ENCODE results near the gene TMED4. TPM values are rescaled to one million over a fixed set of nuclear protein-coding genes. Genes with fewer than 3 reads are reported as not detected.
"Not testable (repeated sequence)": the region's sequence is repeated elsewhere in the genome, so short reads cannot be mapped to it uniquely, and the experiment has no call there.

Gene TMED4
- total RNA-seq, 2 experiments from 2014 or later, result 78.8 to 82.0 TPM

GRCh38 chr7:44615149-44615611, 33.1 kb upstream of the TMED4 start:
- ChIA-PET CTCF (no interaction called here), POLR2A (no interaction called here)

GRCh38 chr7:44609829-44610228, 27.8 kb upstream of the TMED4 start:
- CTCF ChIA-PET, result interaction anchor here (0.7 kb wide), 1 partner anchor 22 kb away, joined by 5 read pairs; no protein-coding TSS in a partner anchor
- POLR2A ChIA-PET, result no interaction called here

- CTCF ChIA-PET, result interaction anchor here (0.6 to 1.1 kb wide), 3 partner anchors 21 to 522 kb away, joined by 3 to 5 read pairs (median 5); no protein-coding TSS in a partner anchor
- POLR2A ChIA-PET, result no interaction called here
Observed at GRCh38 chr7:44608916-44609648, 27.1 kb upstream of the TMED4 start.

GRCh38 chr7:44607141-44608068, 25.4 kb upstream of the TMED4 start:
- CTCF ChIA-PET, result interaction anchor here (1.0 to 1.2 kb wide), 2 partner anchors 16 to 24 kb away, joined by 3 to 5 read pairs; no protein-coding TSS in a partner anchor

GRCh38 chr7:44606341-44607140, 24.5 kb upstream of the TMED4 start, which contains the start of gene OGDH:
OGDH (plus strand) TSS chr7:44606627; CDS start chr7:44624344, 17,717 bp downstream.
- POLR2A ChIA-PET, result interaction anchor here (0.5 to 2.8 kb wide), 13 partner anchors 11 to 242 kb away, joined by 3 to 25 read pairs (median 4); partner anchors contain the start of genes DDX56 and TMED4
- CTCF ChIA-PET, result interaction anchor here (1.2 kb wide), 1 partner anchor 24 kb away, joined by 3 read pairs; no protein-coding TSS in a partner anchor

More at GRCh38 chr7:44607141-44608068, 25.4 kb upstream of the TMED4 start:
- POLR2A ChIA-PET, result interaction anchor here (0.5 to 2.8 kb wide), 11 partner anchors 10 to 241 kb away, joined by 3 to 25 read pairs (median 4); partner anchors contain the start of genes DDX56 and TMED4

- CTCF ChIA-PET, result interaction anchor here (0.6 to 1.6 kb wide), 2 partner anchors 31 to 60 kb away, joined by 4 read pairs; no protein-coding TSS in a partner anchor
Observed at GRCh38 chr7:44604941-44605340, 22.9 kb upstream of the TMED4 start.

GRCh38 chr7:44603193-44603592, 21.2 kb upstream of the TMED4 start:
- CTCF ChIA-PET, result interaction anchor here (0.7 kb wide), 1 partner anchor 221 kb away, joined by 5 read pairs; no protein-coding TSS in a partner anchor
- POLR2A ChIA-PET, result no interaction called here

More at GRCh38 chr7:44604941-44605340, 22.9 kb upstream of the TMED4 start:
- POLR2A ChIA-PET, result interaction anchor here (2.5 to 2.8 kb wide), 2 partner anchors 23 to 33 kb away, joined by 18 to 25 read pairs; partner anchors contain the start of gene TMED4

GRCh38 chr7:44602576-44602910, 20.5 kb upstream of the TMED4 start:
- ChIA-PET CTCF (no interaction called here), POLR2A (no interaction called here)

- POLR2A ChIA-PET, result no interaction called here
Observed at GRCh38 chr7:44599222-44599621, 17.2 kb upstream of the TMED4 start.

GRCh38 chr7:44597181-44597580, 15.2 kb upstream of the TMED4 start:
- CTCF ChIA-PET, result interaction anchor here (1.1 kb wide), 1 partner anchor 324 kb away, joined by 4 read pairs; no protein-coding TSS in a partner anchor
- POLR2A ChIA-PET, result not testable (repeated sequence)

More at GRCh38 chr7:44599222-44599621, 17.2 kb upstream of the TMED4 start:
- CTCF ChIA-PET, result no interaction called here

GRCh38 chr7:44595934-44596635, 14.1 kb upstream of the TMED4 start:
- ChIA-PET CTCF (no interaction called here), POLR2A (no interaction called here)

- CTCF ChIA-PET, result interaction anchor here (0.6 to 1.5 kb wide), 5 partner anchors 17 to 365 kb away, joined by 3 to 5 read pairs (median 4); no protein-coding TSS in a partner anchor
- POLR2A ChIA-PET, result no interaction called here
Observed at GRCh38 chr7:44590910-44591309, 8.9 kb upstream of the TMED4 start.

- ChIA-PET CTCF (interaction anchor here (0.6 to 1.3 kb wide), 8 partner anchors 21 to 314 kb away, joined by 3 to 5 read pairs (median 3); partner anchors contain the start of gene H2AZ2), POLR2A (interaction anchor here (0.7 kb wide), 1 partner anchor 721 kb away, joined by 3 read pairs; no protein-coding TSS in a partner anchor)
Observed at GRCh38 chr7:44587843-44588711, 6.0 kb upstream of the TMED4 start.

- ChIA-PET CTCF (interaction anchor here (0.7 to 2.1 kb wide), 4 partner anchors 9 to 264 kb away, joined by 3 to 8 read pairs (median 6); partner anchors contain the start of genes DDX56, H2AZ2 and OGDH), POLR2A (interaction anchor here (0.8 to 2.3 kb wide), 4 partner anchors 23 to 264 kb away, joined by 3 to 18 read pairs (median 6); partner anchors contain the start of gene OGDH)
Observed at GRCh38 chr7:44583146-44583865, 1.3 kb upstream of the TMED4 start.

GRCh38 chr7:44580945-44581878, 819 bp downstream of the TMED4 start:
- POLR2A ChIA-PET, result interaction anchor here (0.7 to 2.3 kb wide), 8 partner anchors 8 to 418 kb away, joined by 3 to 18 read pairs (median 4); partner anchors contain the start of genes DDX56, H2AZ2 and OGDH
- CTCF ChIA-PET, result interaction anchor here (1.0 to 2.1 kb wide), 4 partner anchors 16 to 266 kb away, joined by 3 to 8 read pairs (median 4); partner anchors contain the start of gene H2AZ2
